Lung (tissue), 12 donors: Measurements from ENCODE around the gene TRIM45. TPM values are rescaled to one million over a fixed set of nuclear protein-coding genes. Genes with fewer than 3 reads are reported as not detected.

Experiments used
- ATAC-seq: fragments of 200-7000 bp; cut with Tn5 transposase; one replicate; pipeline ENCODE4 v1.9.1; 2020; ENCODE audit warnings: moderate number of reproducible peaks; ENCODE audit not compliant: insufficient read depth, low FRiP score
- DNase-seq, 3 donors: peaks; one replicate each; pipeline ENCODE4 v3.0.0-alpha.2; 2013 to 2017
- H3K27ac ChIP-seq, 2 donors: one replicate each; pipeline ENCODE4 v1.5.1; 2013; ENCODE audit warnings: mild to moderate bottlenecking in 2 of 2, moderate library complexity in 2 of 2, control low read depth in 1 of 2, inconsistent platforms in 1 of 2, low read depth in 1 of 2, low read length in 1 of 2
- H3K27me3 ChIP-seq, 3 donors: one replicate each; pipeline ENCODE4 v1.5.1; 2013; ENCODE audit warnings: low read length in 2 of 3; ENCODE audit not compliant: control insufficient read depth in 3 of 3, insufficient read depth in 3 of 3
- H3K36me3 ChIP-seq, 4 donors: one replicate each; pipeline ENCODE4 v1.5.1; 2013; ENCODE audit warnings: low read length in 4 of 4, mild to moderate bottlenecking in 1 of 4, moderate library complexity in 1 of 4; ENCODE audit not compliant: control insufficient read depth in 4 of 4, insufficient read depth in 4 of 4
- H3K4me1 ChIP-seq, 5 donors: one replicate each; pipeline ENCODE4 v1.5.1; 2013; ENCODE audit warnings: low read length in 5 of 5, mild to moderate bottlenecking in 2 of 5, moderate library complexity in 1 of 5; ENCODE audit not compliant: control insufficient read depth in 5 of 5, insufficient read depth in 5 of 5
- H3K4me3 ChIP-seq: one replicate; pipeline ENCODE4 v1.5.1; 2013; ENCODE audit warnings: mild to moderate bottlenecking, control low read depth, moderate library complexity
- H3K9ac ChIP-seq, 2 donors: one replicate each; pipeline ENCODE4 v1.5.1; 2013; ENCODE audit warnings: low read length in 2 of 2, control low read depth in 1 of 2; ENCODE audit not compliant: insufficient read depth in 1 of 2
- H3K9me3 ChIP-seq, 4 donors: one replicate each; pipeline ENCODE4 v1.5.1; 2013; ENCODE audit warnings: low read length in 3 of 4, mild to moderate bottlenecking in 1 of 4, moderate library complexity in 1 of 4; ENCODE audit not compliant: control insufficient read depth in 4 of 4, insufficient read depth in 3 of 4
- CTCF ChIP-seq: IDR thresholded peaks from 2 replicates; pipeline ENCODE4 v1.5.1; 2012; ENCODE audit warnings: mild to moderate bottlenecking; ENCODE audit errors: control extremely low read depth, extremely low read depth
- WGBS, 2 donors: extraction: QIAGEN DNeasy Blood & Tissue Kit; methylation state at CpG; one replicate each; pipeline ENCODE4 v1.1.7; 2013; 5-methylcytosine and 5-hydroxymethylcytosine counted together
- polyA plus RNA-seq, 2 donors: library from polyadenylated mRNA; stranded (reverse); fragments of 200-250 nt; gene quantifications; one replicate each; pipeline ENCODE4 v1.2.1, GENCODE V29; 2013
- total RNA-seq, 2 donors: library from RNA; depleted of rRNA in 1 of 2; stranded (reverse); fragments of >200 nt in 1 of 2; gene quantifications; one replicate each; pipeline ENCODE4 v1.2.1, GENCODE V29; 2014 to 2021
- donor health status: control.
- donor health status: control.
- donor health status: Bipolar disorder and iron deficiency.
- donor health status: healthy.
- donor health status: DM: yes; HTN: yes; CAD: no.

TRIM45 gene
- total and polyA plus RNA-seq, 4 donors: 0.41 to 6.0 (median 3.0) TPM

GRCh38 chr1:117094841-117095604 lies 26.5 kb downstream of the TRIM45 start:
- Histone ChIP-seq H3K9ac (no peak overlapping the region), H3K4me3 (no peak overlapping the region), H3K4me1 (peaks cover 0 to 12% (median 2%) of the 10 kb centered on the region in 5 donors), H3K9me3 (no peaks in the 10 kb centered on the region), H3K27ac (no peak overlapping the region), H3K36me3 (peaks cover 0 to 10% (median 8%) of the 10 kb centered on the region in 4 donors), H3K27me3 (no peaks in the 10 kb centered on the region)
- WGBS, 2 donors: 87 to 90% methylated on average over 7 of the region's 7 CpGs
- ATAC-seq (no peak), DNase-seq (no peak)
- TF ChIP-seq CTCF: no peak

GRCh38 chr1:117093870-117094621 lies 27.5 kb downstream of the TRIM45 start:
- Histone ChIP-seq H3K9ac (no peak overlapping the region), H3K4me3 (no peak overlapping the region)
- ATAC-seq: peak; percentile 63

GRCh38 chr1:117093091-117093534 lies 28.4 kb downstream of the TRIM45 start:
- no peak for TF ChIP-seq CTCF
- H3K9ac ChIP-seq: no peak overlapping the region
- no peak overlapping the region for H3K4me3 ChIP-seq
- H3K27me3 ChIP-seq: no peaks in the 10 kb centered on the region
- peaks cover 0 to 12% (median 2%) of the 10 kb centered on the region in 5 donors for H3K4me1 ChIP-seq
- DNase-seq: peak; percentile 63 to 78 (median 74)
- H3K27ac ChIP-seq: no peak overlapping the region
- peaks cover 0 to 11% (median 6%) of the 10 kb centered on the region in 4 donors for H3K36me3 ChIP-seq
- WGBS, 2 donors: 76 to 86% methylated on average over 7 of the region's 7 CpGs
- H3K9me3 ChIP-seq: no peaks in the 10 kb centered on the region
- ATAC-seq: no peak

More at GRCh38 chr1:117093870-117094621, 27.5 kb downstream of the TRIM45 start:
- Histone ChIP-seq H3K27me3 (no peaks in the 10 kb centered on the region), H3K4me1 (peaks cover 0 to 12% (median 2%) of the 10 kb centered on the region in 5 donors), H3K36me3 (peaks cover 0 to 11% (median 6%) of the 10 kb centered on the region in 4 donors), H3K9me3 (no peaks in the 10 kb centered on the region), H3K27ac (no peak overlapping the region)
- WGBS, 2 donors: 82 to 90% methylated on average over 6 of the region's 6 CpGs
- DNase-seq: no peak
- no peak for TF ChIP-seq CTCF
